Activated T-cell treated with anti-CD3 and anti-CD28 coated beads, Interleukin-2, amount 50 U/mL, for 4 hours (primary cell): ENCODE measurements around the gene WDR4. TPM values are rescaled to one million over a fixed set of nuclear protein-coding genes. Genes with fewer than 3 reads are reported as not detected.

Experiments
- ATAC-seq, 2 donors: fragments of 200-7000 bp; cut with Tn5 transposase; one replicate each; pipeline ENCODE4 v1.10.0; 2021
- DNase-seq: peaks from one replicate; pipeline ENCODE4 v3.0.0-alpha.2; 2020
- H3K27me3 Mint-ChIP-seq: one replicate; pipeline ENCODE4 v1.8.0; 2021; ENCODE audit warnings: low read depth, mixed read lengths
- H3K36me3 Mint-ChIP-seq: one replicate; pipeline ENCODE4 v1.8.0; 2022; ENCODE audit warnings: mixed read lengths; ENCODE audit not compliant: insufficient read depth
- H3K4me1 Mint-ChIP-seq: one replicate; pipeline ENCODE4 v1.8.0; 2021; ENCODE audit warnings: low read depth, mixed read lengths
- H3K4me3 Mint-ChIP-seq: one replicate; pipeline ENCODE4 v1.8.0; 2021; ENCODE audit warnings: mild to moderate bottlenecking, moderate library complexity, mixed read lengths
- H3K9me3 Mint-ChIP-seq: one replicate; pipeline ENCODE4 v1.8.0; 2021; ENCODE audit warnings: mixed read lengths
- total RNA-seq, 3 donors: library from RNA; stranded (reverse); gene quantifications; one replicate each; pipeline ENCODE4 v1.2.1, GENCODE V29; 2021

The WDR4 gene
- total RNA-seq, 3 donors from 2014 or later, result 66.9 to 88.9 (median 86.2) TPM

GRCh38 chr21:42863504-42863870 is 15.9 kb downstream of the WDR4 start:
- no peak for ATAC-seq
- no peak for DNase-seq
- Mint-ChIP-seq H3K4me3 (no peak overlapping the region), H3K36me3 (peaks cover 34% of the 10 kb centered on the region), H3K27me3 (no peaks in the 10 kb centered on the region), H3K9me3 (no peaks in the 10 kb centered on the region), H3K4me1 (peaks cover 5% of the 10 kb centered on the region)

DNA sequence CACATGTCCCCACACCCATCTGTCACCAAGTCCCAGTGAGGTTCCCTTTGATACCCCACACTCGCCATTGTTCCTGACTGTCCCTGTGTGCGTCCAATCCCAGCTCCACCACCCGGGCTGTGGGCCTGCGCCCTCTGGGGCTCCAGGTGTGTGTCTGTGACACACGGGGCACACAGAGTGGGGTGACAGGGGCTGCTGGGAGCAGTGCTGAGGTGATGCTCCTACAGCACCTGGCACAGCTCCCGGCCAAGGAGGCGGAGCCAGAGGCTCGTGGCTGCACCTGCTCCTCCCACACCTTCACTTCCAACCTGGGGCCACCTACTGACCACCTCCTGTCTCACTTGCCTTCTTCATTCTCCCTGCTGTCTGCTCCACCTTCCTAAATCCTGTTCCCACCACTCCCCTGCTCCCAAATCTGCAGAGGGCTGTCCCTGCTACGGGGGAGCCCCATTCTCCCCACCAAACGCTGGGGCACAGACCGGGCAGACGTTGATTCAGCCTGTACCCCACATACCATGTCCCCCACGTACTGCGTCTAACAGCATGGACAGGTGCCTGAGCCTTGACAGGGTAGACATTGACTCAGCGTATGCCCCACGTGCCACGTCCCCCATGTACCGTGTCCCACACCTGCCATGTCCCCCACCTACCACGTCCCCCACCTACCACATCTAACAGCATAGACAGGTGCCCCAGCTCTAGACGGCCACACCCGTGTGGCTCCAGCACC is 16.4 kb downstream of the WDR4 start:
- Mint-ChIP-seq H3K4me3 (no peak overlapping the region), H3K36me3 (peaks cover 34% of the 10 kb centered on the region), H3K9me3 (no peaks in the 10 kb centered on the region), H3K27me3 (no peaks in the 10 kb centered on the region), H3K4me1 (peaks cover 3% of the 10 kb centered on the region)
- peak in 1 of 2 donors; percentile 25 for ATAC-seq
- no peak for DNase-seq

DNA sequence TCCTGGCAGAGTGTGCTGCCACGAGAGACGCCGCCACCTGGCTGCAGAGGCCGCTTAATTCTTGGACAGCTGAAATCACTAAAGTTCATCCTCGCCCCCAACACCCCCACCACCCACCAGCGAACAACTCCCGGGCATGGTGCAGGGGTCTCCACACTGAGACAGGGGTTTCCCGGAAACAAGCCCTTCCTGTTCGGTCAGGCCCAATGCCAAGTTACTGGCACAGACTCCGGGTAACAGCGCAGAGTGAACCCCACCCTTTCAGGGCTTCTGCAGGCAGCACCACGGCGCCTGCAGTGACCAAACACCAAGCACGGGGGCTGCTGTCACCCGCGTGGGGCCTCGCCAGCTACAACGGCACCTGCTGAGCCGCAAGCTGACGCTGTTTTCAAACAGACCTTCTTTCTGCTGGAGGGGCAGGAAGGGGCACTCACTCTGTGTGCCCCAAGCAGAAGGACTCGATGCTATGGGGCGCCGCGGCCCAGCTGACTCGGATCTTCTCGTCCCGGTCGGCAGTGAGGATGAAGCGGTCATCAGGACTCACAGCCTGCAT is 17.4 kb downstream of the WDR4 start:
- H3K4me1 Mint-ChIP-seq, result peaks cover 3% of the 10 kb centered on the region
- DNase-seq (no peak), ATAC-seq (no peak)
- no peak overlapping the region for H3K4me3 Mint-ChIP-seq
- peaks cover 34% of the 10 kb centered on the region for H3K36me3 Mint-ChIP-seq
- no peaks in the 10 kb centered on the region for H3K9me3 Mint-ChIP-seq
- no peaks in the 10 kb centered on the region for H3K27me3 Mint-ChIP-seq

DNA sequence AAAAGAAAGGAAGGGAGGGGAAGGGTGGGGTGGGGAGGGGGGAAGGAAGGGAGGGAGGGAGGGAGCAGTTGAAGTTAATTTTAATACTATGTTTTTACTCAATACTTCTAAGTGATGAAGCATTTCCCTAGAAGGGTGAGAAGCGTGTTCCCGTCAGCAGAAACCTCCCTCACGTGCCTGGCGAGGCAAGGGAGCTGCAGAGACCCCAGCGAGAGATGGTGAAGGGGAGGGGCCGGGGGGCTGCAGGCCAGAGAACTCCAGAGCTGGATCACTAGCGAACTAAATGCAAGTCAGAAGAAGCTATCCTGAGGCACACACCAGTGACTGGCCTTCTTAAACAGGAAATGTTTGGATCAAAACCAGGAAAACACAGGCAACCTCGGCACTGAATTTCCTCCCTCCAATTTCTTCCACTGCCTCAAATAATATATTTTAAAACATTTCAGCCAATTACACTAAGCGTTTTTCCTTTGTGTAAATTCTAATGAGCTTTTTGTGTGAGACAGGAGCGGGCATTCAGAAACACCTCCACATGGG is 18.0 kb downstream of the WDR4 start:
- Mint-ChIP-seq H3K36me3 (peaks cover 36% of the 10 kb centered on the region), H3K4me3 (no peak overlapping the region), H3K4me1 (no peaks in the 10 kb centered on the region), H3K27me3 (no peaks in the 10 kb centered on the region), H3K9me3 (no peaks in the 10 kb centered on the region)
- DNase-seq (no peak), ATAC-seq (no peak)

- DNase-seq, result no peak
- Mint-ChIP-seq H3K4me1 (no peaks in the 10 kb centered on the region), H3K36me3 (peaks cover 38% of the 10 kb centered on the region), H3K4me3 (no peak overlapping the region), H3K9me3 (no peaks in the 10 kb centered on the region), H3K27me3 (no peaks in the 10 kb centered on the region)
- no peak for ATAC-seq
Observed at GRCh38 chr21:42860345-42860744, 19.0 kb downstream of the WDR4 start.

DNA sequence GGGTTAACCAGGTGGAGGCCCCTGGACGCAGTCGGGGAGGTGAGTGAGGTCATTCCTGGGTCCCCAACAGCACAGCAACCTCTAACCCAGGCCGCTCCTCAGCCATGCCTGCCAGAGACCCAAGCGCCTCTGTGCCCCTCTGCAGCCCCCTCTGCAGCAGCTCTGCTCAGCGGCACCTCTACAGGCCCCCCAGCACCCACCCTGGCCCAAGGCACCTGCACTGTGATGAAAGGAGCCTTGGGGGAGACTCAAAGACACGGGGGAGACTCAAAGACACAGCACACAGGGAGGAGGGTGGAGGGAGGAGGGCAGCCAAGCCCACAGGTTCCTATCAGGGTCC is 19.5 kb downstream of the WDR4 start:
- ATAC-seq (no peak), DNase-seq (no peak)
- Mint-ChIP-seq H3K36me3 (peaks cover 38% of the 10 kb centered on the region), H3K27me3 (no peaks in the 10 kb centered on the region), H3K4me3 (no peak overlapping the region), H3K9me3 (no peaks in the 10 kb centered on the region), H3K4me1 (no peaks in the 10 kb centered on the region)

GRCh38 chr21:42858957-42859890 is 20.1 kb downstream of the WDR4 start:
- Mint-ChIP-seq H3K36me3 (peaks cover 36% of the 10 kb centered on the region), H3K9me3 (no peaks in the 10 kb centered on the region), H3K4me3 (no peak overlapping the region), H3K27me3 (no peaks in the 10 kb centered on the region), H3K4me1 (no peaks in the 10 kb centered on the region)
- DNase-seq, result no peak
- ATAC-seq, result no peak

DNA sequence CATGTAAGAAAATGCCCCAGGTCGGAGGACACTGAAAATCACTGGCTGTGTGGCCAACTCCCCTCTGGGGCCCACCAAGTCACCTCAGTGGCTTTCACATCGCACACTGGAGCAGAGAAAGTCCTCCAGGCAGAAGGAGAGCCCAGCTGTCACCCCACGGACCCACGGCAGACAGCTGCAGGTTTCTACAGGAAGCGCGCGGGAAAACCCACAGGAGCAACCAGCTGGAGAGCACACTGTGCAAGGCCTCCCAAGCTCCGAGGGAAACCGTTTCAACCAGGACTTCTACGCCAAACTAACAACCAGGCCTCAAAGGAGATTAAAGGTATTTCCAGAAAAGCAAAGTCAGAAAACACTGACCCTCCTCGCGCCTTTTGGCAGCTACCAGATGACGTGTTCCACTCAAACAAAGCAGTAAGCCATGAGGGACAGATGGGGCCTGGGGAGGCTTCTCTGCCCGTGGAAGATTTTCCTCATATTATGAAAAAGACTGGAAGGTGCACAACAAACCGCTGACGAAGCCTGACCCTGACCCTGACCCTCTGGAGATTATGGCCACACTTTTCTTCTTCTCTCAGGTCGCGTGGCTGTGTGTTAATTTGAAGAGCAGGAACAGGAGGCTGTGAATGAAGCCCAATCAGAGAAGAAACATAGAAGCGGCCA is 21.0 kb downstream of the WDR4 start:
- Mint-ChIP-seq H3K4me3 (no peak overlapping the region), H3K36me3 (peaks cover 34% of the 10 kb centered on the region), H3K27me3 (no peaks in the 10 kb centered on the region), H3K4me1 (no peaks in the 10 kb centered on the region), H3K9me3 (no peaks in the 10 kb centered on the region)
- ATAC-seq (no peak), DNase-seq (no peak)

DNA sequence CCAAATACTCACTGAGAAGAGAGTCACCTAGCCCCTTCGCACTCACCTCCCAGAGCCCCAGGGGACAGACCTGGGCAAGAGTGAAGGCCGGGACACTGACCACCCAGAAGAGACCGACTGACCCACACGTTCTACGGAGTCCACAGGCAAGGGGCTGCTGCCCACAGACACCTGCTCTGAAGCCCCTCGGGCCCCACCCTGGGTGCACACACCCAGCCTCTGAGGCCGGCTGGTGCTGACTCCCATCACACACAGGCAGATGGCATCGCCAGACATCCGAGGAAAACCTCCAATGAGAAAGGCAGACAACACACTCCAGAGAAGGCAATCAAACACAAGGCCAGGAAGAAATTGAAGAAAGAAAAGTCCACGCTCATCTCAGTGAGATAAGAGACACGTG is 22.1 kb downstream of the WDR4 start:
- Mint-ChIP-seq H3K36me3 (peaks cover 29% of the 10 kb centered on the region), H3K27me3 (no peaks in the 10 kb centered on the region)

DNA sequence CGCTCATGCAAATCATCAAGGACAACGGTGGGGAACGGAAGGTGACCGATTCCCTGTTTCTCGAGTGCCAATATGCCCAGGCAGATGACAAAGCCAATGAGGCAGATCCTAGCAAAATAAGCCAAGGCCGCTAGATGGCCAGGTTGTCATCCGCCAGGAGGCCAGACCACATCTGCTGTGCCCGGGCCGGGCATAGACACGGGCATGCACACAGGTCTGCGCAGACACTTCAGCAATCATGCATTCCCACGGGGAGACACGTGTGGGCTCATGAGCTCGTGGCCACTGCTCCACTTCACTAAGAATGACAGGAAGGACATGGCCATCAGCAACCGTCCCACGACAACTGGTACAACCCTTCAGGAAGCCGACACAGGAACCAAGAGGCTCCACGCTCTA is 23.4 kb downstream of the WDR4 start:
- Mint-ChIP-seq H3K4me1 (no peaks in the 10 kb centered on the region), H3K9me3 (no peaks in the 10 kb centered on the region), H3K4me3 (no peak overlapping the region), H3K36me3 (peaks cover 34% of the 10 kb centered on the region), H3K27me3 (no peaks in the 10 kb centered on the region)
- ATAC-seq (no peak), DNase-seq (no peak)

More for the DNA sequence above, 22.1 kb downstream of the WDR4 start:
- ATAC-seq (no peak), DNase-seq (no peak)
- no peak overlapping the region for H3K4me3 Mint-ChIP-seq
- H3K9me3 Mint-ChIP-seq, result no peaks in the 10 kb centered on the region
- no peaks in the 10 kb centered on the region for H3K4me1 Mint-ChIP-seq

GRCh38 chr21:42855171-42855936 is 24.0 kb downstream of the WDR4 start:
- Mint-ChIP-seq H3K36me3 (peaks cover 35% of the 10 kb centered on the region), H3K27me3 (no peaks in the 10 kb centered on the region), H3K4me1 (no peaks in the 10 kb centered on the region), H3K9me3 (no peaks in the 10 kb centered on the region), H3K4me3 (no peak overlapping the region)
- ATAC-seq (no peak), DNase-seq (no peak)

- Mint-ChIP-seq H3K27me3 (no peaks in the 10 kb centered on the region), H3K9me3 (no peaks in the 10 kb centered on the region), H3K36me3 (peaks cover 41% of the 10 kb centered on the region), H3K4me3 (no peak overlapping the region), H3K4me1 (peaks cover under 1% of the 10 kb centered on the region)
- DNase-seq (no peak), ATAC-seq (no peak)
Observed at GRCh38 chr21:42854246-42855010, 24.9 kb downstream of the WDR4 start.

- Mint-ChIP-seq H3K4me3 (no peak overlapping the region), H3K4me1 (peaks cover 5% of the 10 kb centered on the region), H3K27me3 (no peaks in the 10 kb centered on the region), H3K9me3 (no peaks in the 10 kb centered on the region), H3K36me3 (peaks cover 43% of the 10 kb centered on the region)
- DNase-seq (no peak), ATAC-seq (no peak)
Observed at GRCh38 chr21:42853621-42854020, 25.7 kb downstream of the WDR4 start.
